GM06990 (cell line): ENCODE results near the gene DDX4.
A peak's percentile ranks its signal among the peaks of the same experiment; 100 is the strongest.

ENCODE experiments used
- DNase-seq: peaks from one replicate; pipeline ENCODE4 v3.0.0-alpha.2; 2011; ENCODE audit not compliant: insufficient read length; ENCODE audit errors: extremely low read depth
- H3K27me3 ChIP-seq: replicated peaks from 2 replicates; pipeline ENCODE4 v1.6.0; 2011; ENCODE audit warnings: low read length; ENCODE audit not compliant: control insufficient read depth, insufficient read depth
- H3K36me3 ChIP-seq: 2 replicates; pipeline ENCODE4 v1.5.1; 2011; ENCODE audit warnings: low read length; ENCODE audit not compliant: control insufficient read depth, insufficient read depth
- H3K4me3 ChIP-seq: replicated peaks from 2 replicates; pipeline ENCODE4 v1.5.1; 2011; ENCODE audit warnings: low read depth, mild to moderate bottlenecking, control low read depth, low read length
- TF ChIP-seq, protein P1 (sequence below): IDR thresholded peaks from 2 replicates; pipeline ENCODE4 v1.5.1; 2011; ENCODE audit warnings: low read length, control low read depth, mild to moderate bottlenecking, inconsistent platforms; ENCODE audit not compliant: insufficient read depth, poor library complexity, severe bottlenecking

The DDX4 gene

GRCh38 chr5:55708732-55709131 is 29.1 kb upstream of the DDX4 start:
- H3K4me3 ChIP-seq: no peak overlapping the region
- no peaks in the 10 kb centered on the region for H3K27me3 ChIP-seq
- H3K36me3 ChIP-seq: no peaks in the 10 kb centered on the region; the same call in none of the 2 replicates
- DNase-seq: no peak
- TF ChIP-seq, protein P1, sequence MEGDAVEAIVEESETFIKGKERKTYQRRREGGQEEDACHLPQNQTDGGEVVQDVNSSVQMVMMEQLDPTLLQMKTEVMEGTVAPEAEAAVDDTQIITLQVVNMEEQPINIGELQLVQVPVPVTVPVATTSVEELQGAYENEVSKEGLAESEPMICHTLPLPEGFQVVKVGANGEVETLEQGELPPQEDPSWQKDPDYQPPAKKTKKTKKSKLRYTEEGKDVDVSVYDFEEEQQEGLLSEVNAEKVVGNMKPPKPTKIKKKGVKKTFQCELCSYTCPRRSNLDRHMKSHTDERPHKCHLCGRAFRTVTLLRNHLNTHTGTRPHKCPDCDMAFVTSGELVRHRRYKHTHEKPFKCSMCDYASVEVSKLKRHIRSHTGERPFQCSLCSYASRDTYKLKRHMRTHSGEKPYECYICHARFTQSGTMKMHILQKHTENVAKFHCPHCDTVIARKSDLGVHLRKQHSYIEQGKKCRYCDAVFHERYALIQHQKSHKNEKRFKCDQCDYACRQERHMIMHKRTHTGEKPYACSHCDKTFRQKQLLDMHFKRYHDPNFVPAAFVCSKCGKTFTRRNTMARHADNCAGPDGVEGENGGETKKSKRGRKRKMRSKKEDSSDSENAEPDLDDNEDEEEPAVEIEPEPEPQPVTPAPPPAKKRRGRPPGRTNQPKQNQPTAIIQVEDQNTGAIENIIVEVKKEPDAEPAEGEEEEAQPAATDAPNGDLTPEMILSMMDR: no peak

- TF ChIP-seq, protein P1: no peak
Observed at GRCh38 chr5:55711507-55712022, 26.3 kb upstream of the DDX4 start.

DNA sequence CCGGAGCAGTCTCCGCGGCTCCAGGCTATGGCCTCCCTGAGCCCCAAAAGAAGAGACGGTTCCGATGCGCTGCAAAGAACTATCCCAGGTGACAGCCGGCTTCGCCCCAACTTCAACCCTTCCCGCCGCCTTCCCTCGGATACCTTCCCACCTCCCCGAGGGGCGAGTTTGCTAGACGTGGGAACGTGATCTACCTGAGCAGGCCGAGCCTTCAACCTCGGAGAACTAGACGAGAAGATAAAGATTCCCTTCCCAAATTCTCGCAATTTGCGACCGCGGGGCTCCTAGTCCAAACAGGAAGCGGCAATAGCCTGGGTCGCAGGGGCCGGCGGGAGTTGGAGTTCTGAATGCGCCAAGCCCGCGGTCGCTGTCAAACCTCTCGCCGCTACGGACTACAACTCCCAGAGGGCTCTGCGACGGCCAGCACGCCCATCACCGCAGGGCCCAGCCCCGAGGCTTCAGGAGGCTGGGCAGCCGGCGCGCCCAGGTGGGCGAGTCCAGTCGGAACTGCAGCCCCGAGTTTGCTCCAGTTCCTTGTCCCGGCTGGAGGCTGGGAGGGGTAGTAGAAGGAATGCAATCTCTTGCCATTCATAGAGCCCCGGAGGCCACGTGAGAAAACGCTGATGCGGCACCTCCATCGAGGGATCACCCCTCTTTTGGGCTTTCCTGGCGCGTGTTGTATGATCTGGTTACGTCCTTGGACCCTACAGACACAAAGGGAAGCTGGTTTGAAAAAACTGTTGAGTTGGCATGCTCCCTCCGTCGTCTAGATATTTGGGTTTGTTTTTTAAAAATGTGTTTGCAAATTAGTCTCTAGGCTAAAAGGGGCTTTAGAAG is 25.6 kb upstream of the DDX4 start, which contains the start of gene SLC38A9:
Gene SLC38A9, minus strand, starts transcription at position 302 of the 837 bp plus-strand sequence. CDS start 14,366 bp downstream, outside the sequence.
- no peaks in the 10 kb centered on the region for H3K27me3 ChIP-seq
- no peaks in the 10 kb centered on the region; the same call in 1 of the 2 replicates for H3K36me3 ChIP-seq
- TF ChIP-seq, protein P1: no peak
- peak; percentile 89 for DNase-seq
- H3K4me3 ChIP-seq: peak within 1 kb of the TSS; percentile 95

More at GRCh38 chr5:55711507-55712022, 26.3 kb upstream of the DDX4 start:
- Histone ChIP-seq H3K4me3 (peak overlapping the region; percentile 95), H3K36me3 (no peaks in the 10 kb centered on the region; the same call in none of the 2 replicates), H3K27me3 (no peaks in the 10 kb centered on the region)
- DNase-seq: no peak

- Histone ChIP-seq H3K36me3 (no peaks in the 10 kb centered on the region), H3K27me3 (no peaks in the 10 kb centered on the region), H3K4me3 (no peak overlapping the region)
- TF ChIP-seq, protein P1: no peak
- DNase-seq: no peak
Observed at GRCh38 chr5:55713871-55714270, 24.0 kb upstream of the DDX4 start.

- H3K4me3 ChIP-seq: no peak overlapping the region
- TF ChIP-seq, protein P1: no peak
- H3K27me3 ChIP-seq: no peaks in the 10 kb centered on the region
- DNase-seq: no peak
- no peaks in the 10 kb centered on the region for H3K36me3 ChIP-seq
Observed at GRCh38 chr5:55714339-55714738, 23.5 kb upstream of the DDX4 start.
